Left hindlimb (tissue), 1 donor: ENCODE measurements around the gene TBC1D20.

ENCODE experiments used
- DNase-seq: peaks from one replicate; pipeline ENCODE4 v3.0.0-alpha.2; 2018

The TBC1D20 gene

GRCh38 chr20:437787-438486 is 24.4 kb downstream of the TBC1D20 start:
- DNase-seq = no peak

GRCh38 chr20:436476-436875 is 25.9 kb downstream of the TBC1D20 start:
- DNase-seq = no peak

- DNase-seq = no peak
Measured at GRCh38 chr20:435558-435957, 26.8 kb downstream of the TBC1D20 start.

DNA sequence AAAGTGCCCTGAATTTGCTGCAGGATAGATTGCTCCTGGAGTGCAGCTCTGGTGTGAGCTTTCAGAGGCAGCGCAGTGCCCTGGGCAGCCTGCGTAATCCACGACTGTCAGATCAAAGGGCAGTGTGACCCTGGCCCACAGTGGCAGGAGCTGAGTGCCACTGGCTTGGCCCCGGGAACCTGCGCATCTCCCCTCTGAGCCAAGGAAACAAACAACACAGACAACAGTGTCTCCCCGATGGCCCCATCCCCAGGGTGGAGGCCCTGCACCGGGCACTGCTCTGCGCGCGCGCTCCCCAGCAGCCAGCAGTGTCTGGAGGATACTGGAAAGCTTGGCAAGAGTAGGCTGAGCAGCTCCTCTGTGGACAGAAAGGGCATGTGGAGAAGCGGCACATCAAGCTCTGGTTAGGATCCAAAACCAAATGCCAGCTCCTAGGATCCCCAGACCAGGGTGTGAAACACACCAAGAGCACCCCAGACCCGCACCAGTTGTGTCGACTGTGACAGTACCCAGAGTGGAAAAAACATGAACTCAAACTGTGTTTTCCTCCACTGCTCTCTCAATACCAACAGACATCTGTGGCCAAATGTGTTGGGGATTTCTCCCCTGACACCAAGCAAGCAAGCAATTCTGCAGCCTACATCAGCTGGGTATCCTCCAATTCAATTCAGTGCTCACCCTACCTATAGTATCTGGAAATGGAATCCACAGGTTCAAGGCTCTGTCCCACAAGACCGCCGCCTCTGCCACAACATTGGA is 27.5 kb downstream of the TBC1D20 start:
- DNase-seq = no peak

DNA sequence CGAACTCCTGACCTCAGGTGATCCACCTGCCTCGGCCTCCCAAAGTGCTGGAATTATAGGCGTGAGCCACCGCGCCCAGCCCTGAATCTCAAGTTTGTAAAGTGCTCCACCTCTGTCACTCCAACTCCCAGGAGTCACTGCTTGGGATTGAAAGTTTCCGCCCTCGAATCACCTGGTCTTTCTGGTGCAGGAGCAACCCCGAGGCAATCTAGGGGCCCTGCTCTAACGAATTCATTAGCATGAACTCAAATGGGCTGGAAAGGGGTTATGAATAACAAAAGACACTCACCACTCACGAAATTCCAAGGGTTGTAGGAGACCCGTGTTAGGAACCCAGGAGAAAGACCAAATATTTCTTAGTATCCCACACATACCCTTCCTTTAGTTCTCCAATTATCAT is 28.1 kb downstream of the TBC1D20 start:
- DNase-seq = no peak

- no peak for DNase-seq
Measured at GRCh38 chr20:433300-433975, 28.9 kb downstream of the TBC1D20 start.

DNA sequence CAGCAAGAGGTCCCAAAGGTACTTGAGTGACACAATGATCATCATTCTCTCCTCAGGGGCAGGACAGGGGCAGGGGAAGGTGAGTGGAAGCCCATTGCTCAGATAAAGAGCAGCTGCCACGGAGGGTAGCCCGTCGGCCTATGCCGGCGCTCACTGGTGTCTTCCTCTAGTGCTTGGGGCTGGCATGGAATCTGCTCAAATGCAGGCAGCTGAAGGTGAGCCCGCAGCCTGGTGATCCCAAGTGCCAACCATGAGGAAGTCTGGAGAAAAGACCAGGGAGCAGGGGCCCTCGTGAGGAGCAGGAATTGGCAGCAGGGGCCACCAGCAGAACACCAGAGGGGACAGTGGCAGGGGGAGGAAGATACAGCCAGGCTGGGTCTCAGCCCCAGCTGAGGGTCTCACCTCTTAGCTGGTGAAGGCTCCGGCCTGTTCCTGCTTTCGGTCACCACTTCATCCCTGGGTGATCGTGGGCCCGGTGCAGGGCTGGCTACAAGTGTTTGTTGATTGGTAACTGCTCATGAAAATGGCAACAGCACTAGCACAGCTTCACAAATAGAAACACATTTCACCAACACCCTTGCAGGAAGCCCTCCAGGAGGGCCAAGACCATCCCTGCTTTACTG is 29.5 kb downstream of the TBC1D20 start:
- no peak for DNase-seq

DNA sequence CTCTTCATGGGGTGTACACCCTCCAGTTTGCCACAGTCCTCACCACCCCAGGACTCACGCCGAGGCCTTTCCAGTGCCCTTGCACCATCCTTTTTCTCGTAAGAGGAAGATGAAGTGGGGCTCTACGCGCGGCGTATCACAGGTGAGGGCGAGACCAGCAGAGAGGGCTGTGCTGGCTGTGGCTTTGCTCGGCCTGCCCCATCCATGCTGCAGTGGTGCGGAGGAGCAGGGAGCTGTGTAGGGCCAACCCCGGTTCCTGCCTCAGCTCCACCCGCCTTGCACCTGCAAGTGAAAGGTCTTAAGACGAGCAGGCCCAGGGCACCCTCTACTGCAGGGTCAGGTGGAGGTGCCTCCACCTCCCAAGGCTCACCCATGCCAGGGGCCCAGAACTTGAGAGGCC is 30.1 kb downstream of the TBC1D20 start:
- no peak for DNase-seq

- peak; percentile 63 for DNase-seq
Measured at GRCh38 chr20:431012-431904, 31.1 kb downstream of the TBC1D20 start.

- no peak for DNase-seq
Measured at GRCh38 chr20:430091-430999, 32.0 kb downstream of the TBC1D20 start.

GRCh38 chr20:428658-429200 is 33.6 kb downstream of the TBC1D20 start:
- DNase-seq = no peak

DNA sequence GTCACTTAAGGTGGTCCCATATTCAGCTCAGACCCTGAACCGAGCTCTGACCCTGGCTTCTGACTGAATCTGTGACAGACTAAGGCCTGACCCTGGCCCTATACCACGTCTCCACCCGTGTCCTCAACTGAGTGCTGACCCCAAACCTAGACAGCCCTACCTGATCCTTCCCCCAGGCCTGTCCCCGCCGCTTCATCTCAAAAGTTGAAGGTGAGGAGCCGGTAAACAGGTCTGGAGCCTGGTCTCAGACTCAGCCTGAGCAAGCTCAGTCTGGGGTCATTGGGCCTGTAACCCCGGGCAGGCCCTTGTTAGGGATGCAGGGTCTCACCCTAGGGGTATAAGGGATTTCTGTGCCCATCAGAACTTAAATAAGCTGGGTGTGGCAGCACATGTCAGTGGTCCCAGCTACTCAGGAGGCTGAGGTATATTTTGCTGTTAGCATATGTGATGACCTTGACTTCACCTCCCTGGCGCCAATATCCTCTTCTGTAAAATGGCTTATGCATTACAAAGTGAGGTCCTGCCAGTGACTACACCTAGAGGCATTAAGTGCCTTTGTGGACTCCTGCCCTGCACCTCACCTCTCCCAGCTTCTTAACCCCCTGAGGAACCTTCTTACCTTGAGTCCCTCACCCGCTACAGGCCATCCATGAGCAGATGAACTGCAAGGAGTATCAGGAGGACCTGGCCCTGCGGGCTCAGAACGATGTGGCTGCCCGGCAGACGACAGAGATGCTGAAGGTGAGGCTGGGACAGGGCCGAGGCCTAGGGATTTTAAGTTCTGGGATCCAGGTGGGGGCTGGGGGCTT is 34.3 kb downstream of the TBC1D20 start:
- no peak for DNase-seq

DNA sequence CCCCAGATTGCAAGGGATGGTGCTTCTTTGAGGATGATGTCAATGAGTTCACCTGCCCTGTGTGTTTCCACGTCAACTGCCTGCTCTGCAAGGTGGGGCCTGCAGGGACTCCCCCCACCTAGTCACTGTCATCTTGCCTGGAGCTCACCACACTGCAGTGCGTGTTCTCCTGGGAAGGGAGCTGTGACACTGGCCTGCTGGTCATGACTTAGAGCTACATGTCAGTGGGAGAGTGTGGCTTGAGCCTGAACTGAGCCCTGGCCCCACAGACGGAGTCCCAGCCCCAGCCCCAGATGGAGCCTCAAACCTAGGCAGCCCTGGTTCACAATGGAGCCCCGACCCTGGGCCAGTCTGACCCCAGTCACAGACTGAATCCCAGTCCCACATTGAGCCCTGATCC is 34.9 kb downstream of the TBC1D20 start:
- DNase-seq = no peak

GRCh38 chr20:426566-426965 is 35.8 kb downstream of the TBC1D20 start:
- no peak for DNase-seq

DNA sequence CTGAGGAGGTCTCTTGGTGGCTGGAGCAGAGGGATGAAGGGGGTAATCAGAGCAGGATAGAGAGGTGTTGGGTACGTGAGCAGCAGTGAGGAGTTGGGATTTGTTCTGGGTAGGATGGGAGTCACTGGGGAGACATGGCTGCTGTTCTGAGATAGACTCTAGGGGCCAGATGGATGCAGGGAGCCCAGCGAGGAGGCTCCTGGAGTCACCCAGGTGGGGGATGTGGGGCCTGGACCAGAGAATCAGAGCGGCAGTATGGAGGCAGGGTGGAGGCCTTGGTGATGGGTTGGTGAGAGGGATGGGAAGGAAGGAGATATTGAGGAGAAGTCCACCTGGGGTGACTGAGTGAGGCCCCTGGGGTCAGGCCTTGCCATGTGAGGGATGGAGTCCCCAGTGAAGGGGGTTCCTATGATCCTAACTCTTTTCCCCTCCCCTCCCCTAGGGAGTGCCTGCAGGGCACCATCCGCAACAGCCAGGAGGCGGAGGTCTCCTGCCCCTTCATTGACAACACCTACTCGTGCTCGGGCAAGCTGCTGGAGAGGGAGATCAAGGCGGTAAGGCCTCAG is 40.6 kb downstream of the TBC1D20 start:
- no peak for DNase-seq

DNA sequence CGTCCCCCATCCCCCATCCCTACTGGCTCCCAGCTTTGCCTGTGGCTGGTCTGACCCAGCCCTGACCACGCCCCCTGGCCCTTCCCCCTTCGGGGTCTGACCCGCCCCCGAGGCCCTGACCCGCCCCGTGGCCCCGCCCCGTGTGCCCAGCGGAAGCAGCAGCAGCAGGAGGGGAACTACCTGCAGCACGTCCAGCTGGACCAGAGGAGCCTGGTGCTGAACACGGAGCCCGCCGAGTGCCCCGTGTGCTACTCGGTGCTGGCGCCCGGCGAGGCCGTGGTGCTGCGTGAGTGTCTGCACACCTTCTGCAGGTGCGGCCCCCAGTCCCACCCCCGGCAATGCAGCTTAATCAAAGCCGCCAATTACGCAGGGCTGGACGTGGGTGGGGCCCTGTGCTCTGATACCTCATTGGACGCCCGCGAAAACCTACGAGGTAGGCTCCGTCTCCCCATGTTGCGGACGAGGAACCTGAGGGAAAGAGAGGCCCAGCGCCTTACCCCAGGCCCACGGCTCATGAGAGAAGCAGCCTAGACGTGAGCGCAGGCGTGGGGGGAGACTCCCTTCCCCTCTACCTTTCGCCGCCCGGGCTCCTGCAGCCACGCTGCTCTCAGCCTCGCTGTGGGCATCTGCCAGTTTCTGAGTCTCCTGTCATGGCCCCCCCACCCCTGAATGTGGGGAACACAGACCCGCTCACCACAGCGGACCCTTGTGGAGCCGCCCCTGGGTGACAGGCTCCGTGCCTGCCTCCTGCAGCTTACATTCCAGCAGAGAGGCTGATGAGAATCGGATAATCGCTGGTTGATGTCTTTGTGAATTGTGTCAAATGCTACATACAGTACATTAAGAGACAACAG is 41.4 kb downstream of the TBC1D20 start:
- no peak for DNase-seq

DNA sequence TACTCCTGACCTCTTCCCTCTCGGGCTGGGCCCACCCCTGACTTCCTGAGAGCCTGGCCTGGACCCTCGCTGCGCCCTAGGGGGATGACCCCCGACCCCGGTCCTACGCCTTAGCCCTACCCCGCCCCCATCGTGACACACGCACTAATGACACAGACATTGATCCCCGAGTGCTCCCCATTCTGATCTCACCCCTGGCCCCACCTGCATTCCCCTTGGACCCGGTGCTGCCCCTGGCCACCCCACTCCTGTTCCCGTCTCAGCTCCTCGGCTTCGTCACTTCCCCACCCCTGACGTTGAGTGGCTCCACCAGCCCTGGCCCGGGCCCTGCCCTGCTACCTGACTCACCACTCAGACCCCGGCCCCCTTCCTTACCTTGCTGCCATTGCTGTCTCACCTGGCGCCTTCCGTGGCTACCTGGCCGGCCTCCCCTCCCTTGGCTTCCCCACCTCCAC is 42.1 kb downstream of the TBC1D20 start:
- DNase-seq = no peak

- DNase-seq = no peak
Measured at GRCh38 chr20:419556-420165, 42.7 kb downstream of the TBC1D20 start.
